ENCODE data around the gene SLC25A10.
"Not testable (repeated sequence)": the region's sequence is repeated elsewhere in the genome, so short reads cannot be mapped to it uniquely, and the experiment has no call there.

The SLC25A10 gene, protein sequence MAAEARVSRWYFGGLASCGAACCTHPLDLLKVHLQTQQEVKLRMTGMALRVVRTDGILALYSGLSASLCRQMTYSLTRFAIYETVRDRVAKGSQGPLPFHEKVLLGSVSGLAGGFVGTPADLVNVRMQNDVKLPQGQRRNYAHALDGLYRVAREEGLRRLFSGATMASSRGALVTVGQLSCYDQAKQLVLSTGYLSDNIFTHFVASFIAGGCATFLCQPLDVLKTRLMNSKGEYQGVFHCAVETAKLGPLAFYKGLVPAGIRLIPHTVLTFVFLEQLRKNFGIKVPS

DNA sequence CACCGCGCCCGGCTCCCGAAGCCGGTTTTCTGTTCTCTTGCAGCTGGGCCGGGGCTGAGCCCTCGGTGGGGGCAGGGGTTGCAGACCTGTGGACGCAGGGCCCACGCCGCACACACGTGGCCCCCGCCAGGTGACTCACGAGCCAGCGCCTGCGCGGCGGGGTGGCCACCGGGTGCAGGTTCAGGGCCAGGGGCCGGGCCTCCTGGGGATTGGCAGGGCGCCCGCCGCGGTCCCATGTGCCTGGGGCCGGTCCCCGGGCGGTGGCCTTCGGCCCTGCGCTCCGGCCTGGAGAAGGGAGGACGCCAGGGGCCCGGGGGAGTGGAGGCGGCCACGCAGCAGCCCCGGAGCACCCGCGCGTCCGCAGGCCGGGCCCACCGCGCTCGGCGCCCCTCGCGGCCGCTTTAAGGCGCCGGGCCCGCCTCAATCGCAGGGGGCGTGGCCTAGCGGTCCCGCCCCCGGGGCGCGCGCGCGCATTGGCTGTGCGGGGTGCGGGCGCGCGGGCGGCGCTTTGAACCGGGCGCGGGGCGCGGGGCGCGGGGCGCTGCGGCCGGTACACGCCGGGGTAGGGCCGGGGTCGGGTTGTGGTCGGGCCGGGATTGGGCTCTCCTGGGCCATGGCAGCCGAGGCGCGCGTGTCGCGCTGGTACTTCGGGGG lies at the start of gene SLC25A10:
SLC25A10 (plus strand) TSS at position 471 of the 654 bp plus-strand sequence; CDS start at position 614, 143 bp downstream.
- peak; percentile 80 for DNase-seq (ENCODE audit: low spot score)

DNA sequence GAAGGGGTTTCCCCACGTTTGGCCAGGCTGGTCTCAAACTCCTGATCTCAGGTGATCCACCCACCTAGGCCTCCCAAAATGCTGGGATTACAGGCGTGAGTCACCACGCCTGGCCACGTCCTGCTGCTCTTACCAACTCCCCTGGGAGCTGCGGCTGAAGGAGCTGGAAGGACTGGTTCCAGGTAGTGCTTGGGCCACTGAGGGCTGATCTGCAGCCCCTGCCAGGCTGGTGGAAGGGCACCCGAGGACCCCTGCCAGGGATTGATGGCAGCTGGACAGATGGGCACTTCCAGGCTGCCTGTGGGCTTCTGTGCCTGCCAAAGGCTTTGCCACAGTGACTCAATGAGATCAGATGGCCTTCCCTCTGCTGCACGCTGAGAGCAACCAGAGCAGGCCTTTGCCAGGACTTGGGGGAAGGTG lies 48.0 kb upstream of the SLC25A10 start:
- DNase-seq (ENCODE audit: low spot score): no peak

DNA sequence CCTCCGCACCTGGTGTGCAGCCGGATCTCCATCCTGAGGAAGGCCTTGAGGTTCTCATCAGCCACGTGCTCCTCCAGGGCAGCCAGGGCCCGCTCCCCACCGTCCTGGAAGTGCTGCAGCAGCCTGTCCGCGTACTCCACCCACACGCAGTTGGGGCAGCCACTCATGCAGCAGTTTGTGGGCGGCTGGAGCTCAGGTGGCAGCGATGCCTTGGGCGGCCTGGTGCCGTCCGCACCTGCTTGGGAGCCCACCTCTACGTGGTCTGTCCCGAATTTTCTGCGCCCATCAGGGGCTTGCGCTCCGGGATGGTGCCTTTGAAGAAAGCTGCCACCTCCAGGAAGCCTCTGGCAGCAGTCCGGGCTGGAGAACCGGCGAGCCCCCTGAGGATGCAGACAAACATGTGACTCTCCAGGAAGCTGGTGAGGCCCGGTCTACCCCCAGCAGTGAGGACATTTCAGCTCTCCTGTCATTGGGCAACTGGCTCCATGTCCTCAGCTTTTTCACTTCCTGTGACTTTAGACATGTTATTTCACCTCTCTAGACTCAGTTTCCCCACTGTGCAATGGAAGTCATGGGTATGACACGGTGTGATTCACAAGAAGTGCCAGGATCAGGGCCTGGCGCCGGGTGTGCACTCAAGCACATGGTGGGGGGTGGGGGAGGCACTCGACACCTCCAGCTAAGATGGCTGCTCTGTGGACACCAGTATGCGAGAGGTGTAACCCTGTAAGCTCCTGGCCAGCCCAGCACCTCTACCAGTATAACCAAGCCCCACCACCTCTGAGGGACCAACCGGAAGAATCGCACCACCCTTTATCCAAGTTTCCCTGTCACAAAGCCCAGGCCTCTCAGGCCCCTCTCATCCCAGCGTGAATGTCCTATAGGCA lies 46.6 kb upstream of the SLC25A10 start:
- no peak for DNase-seq (ENCODE audit: low spot score)

DNA sequence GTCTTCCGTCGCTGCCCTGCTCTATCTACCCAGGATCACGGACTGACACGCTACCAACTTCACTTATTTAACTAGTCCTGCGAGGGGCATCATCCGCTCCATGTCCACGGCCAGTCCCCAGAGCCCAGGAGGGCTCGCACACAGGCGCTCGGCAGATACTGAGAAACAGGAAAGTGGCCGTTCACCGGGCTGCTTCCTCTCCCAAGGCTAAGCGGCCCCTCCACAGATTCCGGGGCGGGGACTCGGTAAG lies 46.1 kb upstream of the SLC25A10 start:
- DNase-seq (ENCODE audit: low spot score): no peak

DNA sequence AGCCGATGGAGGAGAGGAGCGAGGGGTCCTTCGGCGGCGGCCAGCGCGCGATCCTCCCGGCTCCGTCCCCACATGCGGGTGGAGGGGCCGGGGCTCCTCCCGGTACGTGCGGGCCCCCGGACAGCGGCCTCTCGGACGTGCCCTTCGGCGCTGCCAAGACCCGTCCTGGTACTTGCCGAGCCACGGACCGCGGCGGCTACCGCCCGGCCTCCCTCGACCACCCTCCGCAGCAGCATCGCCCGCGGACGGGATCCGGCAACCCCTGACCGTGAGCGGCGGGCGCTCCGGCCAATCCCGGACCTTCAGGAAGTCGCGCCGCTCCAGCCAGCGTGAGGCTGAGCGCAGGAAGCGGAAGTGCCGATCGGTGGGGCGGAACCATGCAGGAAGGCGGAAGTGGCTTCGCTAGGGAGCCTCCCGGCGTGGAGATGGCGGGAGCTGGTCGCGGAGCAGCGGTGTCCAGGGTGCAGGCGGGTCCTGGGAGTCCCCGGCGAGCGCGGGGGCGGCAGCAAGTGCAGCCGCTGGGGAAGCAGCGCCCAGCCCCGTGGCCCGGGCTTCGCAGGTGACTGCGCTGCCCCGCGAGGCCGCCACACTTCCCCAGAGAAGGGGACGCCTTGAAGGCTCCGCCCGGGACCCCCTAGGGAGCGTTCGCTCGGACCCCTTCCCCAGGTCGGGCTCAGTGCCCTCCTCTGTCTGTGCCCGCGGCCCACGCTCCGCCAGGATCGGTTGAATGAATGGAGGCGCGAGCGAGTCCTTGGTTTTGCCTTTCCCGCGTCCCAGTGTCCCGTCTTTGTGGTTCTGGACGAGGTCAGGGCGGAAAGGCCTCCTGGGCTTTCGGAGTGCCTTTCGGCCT lies 45.5 kb upstream of the SLC25A10 start, which contains the start of the genes CCDC137 and OXLD1:
CCDC137 (plus strand) TSS at position 396 of the 850 bp plus-strand sequence; CDS start at position 426, 30 bp downstream.
OXLD1 (minus strand) TSS at position 264 of the 850 bp plus-strand sequence; CDS start at position 236, 28 bp downstream.
- peak; percentile 95 for DNase-seq (ENCODE audit: low spot score)

DNA sequence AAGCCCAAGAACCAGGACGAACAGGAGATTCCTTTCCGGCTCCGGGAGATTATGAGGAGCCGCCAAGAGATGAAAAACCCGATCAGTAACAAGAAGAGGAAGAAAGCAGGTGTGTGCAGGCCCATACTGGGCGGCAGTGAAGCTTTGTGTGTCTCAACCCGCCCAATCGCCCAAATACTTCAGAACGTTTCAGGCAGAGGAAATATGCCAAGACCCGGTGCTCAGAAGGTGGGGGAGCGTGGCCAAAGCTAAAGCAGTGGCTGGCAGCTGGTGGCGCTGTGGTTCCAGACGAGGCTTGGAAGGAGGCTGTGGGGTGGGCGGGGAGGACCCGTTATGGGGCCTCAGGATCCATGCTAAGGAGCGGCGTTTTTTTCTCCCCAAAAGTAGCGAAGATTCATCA lies 44.3 kb upstream of the SLC25A10 start:
- DNase-seq (ENCODE audit: low spot score): no peak

DNA sequence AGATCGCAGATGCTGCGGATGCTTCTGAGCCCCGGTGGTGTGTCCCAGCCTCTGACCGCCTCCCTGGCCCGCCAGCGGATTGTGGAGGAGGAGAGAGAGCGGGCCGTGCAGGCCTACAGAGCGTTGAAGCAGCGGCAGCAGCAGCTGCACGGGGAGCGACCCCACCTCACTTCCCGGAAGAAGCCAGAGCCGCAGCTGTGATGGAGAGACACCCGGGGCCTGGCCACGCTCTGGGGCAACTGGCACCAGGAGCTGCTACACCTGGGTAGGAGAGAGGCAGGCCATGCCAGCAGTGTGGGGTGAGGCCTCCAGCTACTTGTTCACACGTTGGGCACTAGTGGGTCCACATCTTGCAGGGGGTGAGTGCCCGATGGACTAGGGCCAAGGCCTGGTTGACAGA lies 39.6 kb upstream of the SLC25A10 start:
- no peak for DNase-seq (ENCODE audit: low spot score)

DNA sequence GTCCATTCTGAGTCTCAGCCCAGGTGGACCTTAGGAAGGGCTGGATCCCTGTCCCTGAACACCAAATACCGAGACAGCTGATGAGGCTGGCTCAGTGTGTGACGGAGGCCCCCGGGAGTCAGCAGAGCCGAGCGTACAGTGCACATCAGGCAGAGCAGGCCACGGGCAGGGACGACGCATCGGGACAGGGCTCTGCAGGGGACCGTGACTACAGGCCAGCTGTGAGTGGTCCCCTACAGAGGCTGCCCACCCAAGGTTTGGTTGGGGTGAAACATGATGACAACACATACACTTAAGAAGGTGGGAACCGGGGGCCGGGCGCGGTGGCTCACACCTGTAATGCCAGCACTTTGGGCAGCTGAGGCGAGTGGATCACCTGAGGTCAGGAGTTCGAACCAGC lies 39.1 kb upstream of the SLC25A10 start:
- no peak for DNase-seq (ENCODE audit: low spot score)

DNA sequence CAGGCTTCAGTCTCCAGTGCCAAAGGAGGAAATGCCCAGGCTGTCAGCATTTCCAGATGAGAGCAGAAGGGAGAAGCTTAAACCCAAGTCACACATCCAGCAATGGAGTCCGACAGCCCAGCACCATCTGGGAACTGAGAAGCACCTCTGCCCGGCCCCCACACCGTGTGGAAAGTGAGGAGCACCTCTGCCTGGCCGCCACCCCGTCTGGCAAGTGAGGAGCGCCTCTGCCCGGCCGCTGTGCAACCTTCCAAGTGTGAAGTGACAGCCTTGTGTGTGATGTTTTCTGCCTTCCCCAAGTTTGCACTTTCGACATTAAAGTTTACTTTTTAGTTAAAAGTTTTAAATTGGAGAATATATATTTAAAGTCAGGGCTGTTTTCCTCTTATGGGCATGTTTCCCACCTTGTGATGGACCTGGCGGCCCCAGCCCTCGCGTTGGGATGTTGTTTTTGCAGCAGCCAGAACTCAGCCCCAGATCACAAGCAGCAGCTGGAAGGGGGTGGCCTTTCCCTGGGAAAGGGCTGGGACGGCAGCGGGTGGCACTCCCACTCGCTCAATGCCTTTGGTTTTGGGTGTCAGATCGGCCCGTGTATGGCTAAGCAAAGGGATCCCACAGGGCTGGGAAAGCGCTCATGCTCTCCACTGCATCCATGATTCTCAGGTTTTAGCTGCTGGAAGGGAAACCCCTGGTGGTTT lies 38.4 kb upstream of the SLC25A10 start:
- DNase-seq (ENCODE audit: low spot score): no peak

DNA sequence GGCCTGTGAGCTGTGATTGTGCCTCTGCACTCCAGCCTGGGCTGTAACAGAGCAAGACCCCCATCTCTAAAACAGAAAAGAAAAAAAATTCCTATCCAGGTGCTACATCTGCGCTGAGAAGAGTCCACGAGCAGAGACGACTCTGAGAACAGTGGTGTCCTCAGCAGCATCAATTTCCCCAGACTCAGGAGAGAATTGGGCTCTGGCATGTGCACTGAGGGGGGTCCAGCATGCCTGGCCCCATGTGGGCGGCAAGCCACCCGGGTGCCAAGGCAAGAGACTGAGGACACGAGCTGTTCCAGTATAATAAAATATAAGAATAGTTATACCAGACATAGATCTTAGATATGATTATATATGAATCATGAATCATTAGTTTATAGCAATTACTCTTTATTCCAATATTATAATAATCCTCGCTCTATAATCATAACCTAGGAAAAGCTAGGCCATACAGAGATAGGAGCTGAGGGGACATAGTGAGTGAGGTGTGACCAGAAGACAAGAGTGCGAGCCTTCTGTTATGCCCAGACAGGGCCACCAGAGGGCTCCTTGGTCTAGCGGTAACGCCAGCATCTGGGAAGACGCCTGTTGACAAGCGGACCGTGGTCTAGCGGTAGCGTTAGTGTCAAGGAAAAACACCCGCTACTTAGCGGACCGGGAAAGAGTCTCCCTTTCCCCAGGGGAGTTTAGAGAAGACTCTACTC lies 36.4 kb upstream of the SLC25A10 start:
- not testable (repeated sequence) for DNase-seq (ENCODE audit: low spot score)

DNA sequence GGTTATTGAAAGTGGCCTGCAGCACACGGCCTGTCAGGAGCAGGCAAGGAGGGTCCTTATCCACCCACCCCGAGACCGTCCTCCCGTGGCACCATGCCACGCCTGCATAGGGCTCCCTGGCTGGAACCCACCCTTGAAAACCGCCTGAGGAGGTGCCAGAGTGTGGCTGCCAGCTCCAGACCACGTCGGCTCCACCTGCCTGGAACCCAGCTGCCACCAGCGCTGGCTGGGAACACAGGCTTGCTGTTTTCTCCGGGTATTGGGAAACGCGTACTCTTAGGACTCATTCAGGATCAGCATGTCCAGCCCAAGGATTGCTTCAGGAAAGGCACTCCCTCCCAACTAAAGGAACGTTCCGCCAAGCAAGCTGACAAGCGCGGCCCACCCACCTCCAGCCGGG lies 35.2 kb upstream of the SLC25A10 start:
- DNase-seq (ENCODE audit: low spot score): no peak

DNA sequence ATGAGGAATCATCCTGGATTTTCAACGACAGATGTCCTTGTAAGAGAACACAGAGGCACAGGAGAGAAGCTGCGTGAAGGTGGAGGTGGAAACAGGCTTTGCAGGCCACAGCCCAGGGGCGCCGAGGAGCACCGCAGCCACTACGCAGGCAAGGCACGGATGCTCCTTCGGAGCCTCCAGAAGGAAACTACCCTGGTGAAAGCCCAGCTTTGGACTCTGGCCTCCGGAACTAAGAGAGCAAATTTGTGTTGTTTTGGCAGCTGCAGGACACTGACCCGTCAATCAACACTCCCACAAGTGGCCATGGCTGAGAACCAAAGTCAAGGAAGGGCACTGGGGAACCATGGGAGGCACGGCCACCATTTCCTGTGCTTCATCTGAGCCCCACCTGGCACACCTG lies 31.9 kb upstream of the SLC25A10 start:
- DNase-seq (ENCODE audit: low spot score): no peak

DNA sequence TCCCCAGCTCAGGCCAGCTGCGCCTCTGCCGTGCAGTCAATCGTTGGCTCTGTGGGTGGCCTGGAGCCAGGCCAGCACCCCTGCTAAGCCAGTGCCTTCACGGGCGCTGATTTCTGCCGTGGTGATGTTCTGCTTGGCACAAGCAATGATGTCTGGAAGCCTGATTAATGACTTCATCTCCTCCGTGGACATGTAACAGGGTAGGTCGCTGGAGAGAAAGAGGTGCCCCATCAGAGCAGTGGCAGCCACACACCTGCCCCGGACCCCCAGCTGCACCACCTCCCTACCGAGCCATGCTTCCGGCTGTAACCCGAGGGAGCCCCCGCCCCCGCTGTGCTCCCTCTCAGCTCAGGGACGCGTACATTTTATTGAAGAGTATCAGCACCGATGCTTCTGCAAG lies 30.4 kb upstream of the SLC25A10 start:
- DNase-seq (ENCODE audit: low spot score): no peak

DNA sequence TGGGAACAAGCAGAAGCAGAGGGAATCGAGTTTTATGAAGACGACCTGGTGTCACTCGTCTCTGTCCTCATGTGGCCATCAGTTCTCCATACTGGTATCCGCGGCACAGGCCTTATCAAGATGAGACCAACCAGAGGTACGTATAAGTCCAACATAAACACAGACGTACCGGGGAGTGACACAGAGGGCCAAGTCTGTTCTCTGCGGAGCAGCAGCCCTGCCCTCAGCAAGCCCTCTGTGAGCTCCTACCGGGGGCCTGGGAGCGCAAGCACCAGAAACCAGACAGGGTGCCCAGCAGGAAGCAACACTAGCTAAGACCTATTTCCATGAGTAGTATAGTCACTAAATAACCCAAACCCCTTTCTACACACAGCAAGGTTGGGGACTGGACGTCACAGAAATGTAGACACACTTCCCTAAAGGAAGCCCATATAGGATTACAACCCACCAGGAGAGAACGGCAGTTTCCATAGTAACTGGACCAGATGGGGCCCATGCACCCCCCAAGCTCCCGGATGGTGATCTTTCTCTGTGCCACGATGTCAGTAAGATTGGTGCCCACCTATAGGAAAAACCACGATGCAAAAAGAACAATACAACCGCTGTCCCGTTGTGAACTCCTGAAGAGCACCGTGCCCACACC lies 29.4 kb upstream of the SLC25A10 start:
- no peak for DNase-seq (ENCODE audit: low spot score)

DNA sequence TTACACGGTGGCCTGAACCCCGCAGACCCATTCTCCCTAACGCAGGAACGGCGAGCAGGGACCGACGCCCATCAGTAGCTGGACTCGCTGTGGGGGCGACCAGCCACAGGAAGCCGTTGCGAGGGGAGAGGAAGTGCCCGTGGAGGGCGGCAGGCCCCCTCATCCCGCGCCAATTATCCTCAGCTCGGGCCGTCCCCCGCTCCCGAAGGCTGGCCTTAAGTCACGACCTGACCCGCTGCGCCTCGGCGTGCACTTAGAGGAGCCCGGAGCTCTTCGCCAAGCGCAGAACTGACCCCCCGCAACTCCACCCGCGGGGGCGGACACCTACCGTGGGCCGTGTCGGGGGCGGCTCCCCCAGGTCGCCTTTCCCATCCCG lies 28.9 kb upstream of the SLC25A10 start:
- peak; percentile 34 for DNase-seq (ENCODE audit: low spot score)

DNA sequence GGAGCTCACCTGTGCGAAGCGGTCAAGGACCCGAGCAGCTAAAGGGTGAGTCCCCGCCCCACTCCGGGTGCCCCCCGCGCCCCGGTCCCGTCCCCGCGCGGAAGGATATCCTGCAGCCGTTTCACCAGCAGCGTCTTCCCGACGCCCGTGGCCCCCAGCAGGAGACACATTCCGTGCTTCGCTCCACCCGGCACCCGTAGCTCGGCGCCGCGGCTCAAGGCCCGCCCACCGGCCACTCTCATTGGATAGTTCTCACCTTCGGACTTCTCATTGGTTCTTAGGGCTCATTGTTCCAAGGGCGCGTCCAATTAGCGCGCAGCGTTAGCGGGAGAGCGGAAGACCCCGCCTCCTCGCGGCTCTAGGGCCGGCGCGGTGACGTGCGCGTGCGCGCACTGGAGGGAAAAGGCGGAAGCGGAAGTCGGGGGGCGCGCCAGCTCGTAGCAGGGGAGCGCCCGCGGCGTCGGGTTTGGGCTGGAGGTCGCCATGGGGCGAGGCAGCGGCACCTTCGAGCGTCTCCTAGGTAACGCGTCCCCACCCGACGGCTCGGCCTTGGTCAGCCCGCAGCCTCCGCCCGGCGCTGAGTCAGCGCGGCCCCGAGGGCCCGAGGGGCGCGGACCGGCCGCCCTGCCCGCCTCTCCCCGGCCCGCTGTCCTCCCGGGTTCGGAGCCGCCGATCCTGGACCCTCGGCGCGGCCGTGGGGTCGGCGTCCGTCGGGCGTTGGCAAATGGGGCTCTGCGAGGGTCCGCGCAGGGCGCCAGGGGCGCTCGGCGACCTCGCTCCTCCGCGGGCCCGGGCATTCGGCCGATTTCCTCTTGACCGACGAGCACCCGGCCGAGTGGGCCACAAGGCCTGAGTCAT lies 28.3 kb upstream of the SLC25A10 start, which contains the start of the genes ARL16 and HGS:
ARL16 (minus strand) TSS at position 214 of the 858 bp plus-strand sequence; CDS start at position 170, 44 bp downstream.
HGS (plus strand) TSS at position 428 of the 858 bp plus-strand sequence; CDS start at position 484, 56 bp downstream.
- DNase-seq (ENCODE audit: low spot score): peak; percentile 97

DNA sequence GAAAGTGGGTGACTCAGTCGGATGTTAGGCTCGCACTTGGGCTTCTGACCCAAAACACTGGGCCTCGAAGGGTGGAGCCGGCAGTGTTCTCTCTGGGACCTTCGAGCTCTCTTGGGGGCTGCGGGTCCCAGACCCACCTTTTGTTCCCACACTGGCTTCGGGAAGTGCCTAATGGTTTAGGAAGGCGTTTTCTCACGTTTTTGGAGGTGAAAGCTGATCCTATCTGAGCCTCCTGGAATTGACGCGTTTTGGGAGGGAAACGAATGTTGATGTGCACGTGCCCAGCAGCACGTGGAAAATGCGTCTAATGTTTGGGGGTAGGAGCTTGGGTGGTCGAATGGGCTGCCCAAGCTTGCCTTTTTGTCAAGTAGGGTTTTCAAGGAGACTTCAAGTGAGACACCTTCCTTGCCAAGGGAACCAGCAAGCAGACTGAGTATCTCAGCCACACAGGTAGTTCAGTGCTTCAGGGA lies 27.6 kb upstream of the SLC25A10 start:
- no peak for DNase-seq (ENCODE audit: low spot score)

DNA sequence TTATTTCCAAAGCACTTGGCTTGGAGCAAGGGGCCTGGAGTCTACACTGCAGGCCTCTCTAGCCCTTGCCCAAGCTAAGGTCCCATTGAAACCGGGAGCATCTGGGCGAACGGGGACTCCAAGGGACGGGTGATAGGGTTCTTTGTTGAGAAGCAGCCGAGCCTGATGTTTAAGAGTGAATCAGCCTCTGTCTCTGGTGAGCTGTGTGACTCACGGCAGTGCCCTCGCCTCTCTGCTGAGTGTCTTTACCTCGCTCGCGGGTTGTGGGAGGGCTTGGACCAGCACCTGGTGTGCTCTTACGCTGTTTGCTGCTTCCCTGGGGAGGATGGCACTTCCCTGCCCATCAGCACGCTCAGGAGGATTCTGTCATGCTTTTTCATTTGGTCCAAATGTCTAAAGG lies 27.0 kb upstream of the SLC25A10 start:
- DNase-seq (ENCODE audit: low spot score): no peak

DNA sequence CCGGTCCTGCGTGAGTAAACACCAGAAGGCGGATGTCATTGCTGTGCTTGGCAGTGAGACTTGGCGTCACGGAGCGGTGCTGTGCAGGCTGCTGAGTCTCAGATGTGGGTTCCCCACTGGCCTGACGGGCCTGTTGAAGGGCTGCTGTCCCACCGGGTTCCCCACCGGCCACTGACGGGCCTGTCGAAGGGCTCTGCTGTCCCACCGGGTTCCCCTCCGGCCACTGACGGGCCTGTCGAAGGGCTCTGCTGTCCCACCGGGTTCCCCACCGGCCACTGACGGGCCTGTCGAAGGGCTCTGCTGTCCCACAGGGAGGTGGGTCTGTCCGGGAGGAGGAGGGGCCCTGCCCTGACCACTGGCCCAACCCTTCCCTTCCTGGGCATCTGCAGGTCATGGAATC lies 25.5 kb upstream of the SLC25A10 start:
- DNase-seq (ENCODE audit: low spot score): no peak

Measured in putamen (tissue), 1 donor.